Vagina (tissue), 2 donors: Measurements from ENCODE around the gene MYLK.

Experiments used
- POLR2A ChIP-seq, 2 donors: fragments of 450-650 bp; IDR thresholded peaks; one replicate each; pipeline ENCODE4 v1.6.1; 2017; ENCODE audit warnings: antibody characterized with exemption in 2 of 2, mild to moderate bottlenecking in 2 of 2, moderate library complexity in 2 of 2
- POLR2AphosphoS5 ChIP-seq, 2 donors: sonication (generic); formaldehyde crosslinking; IDR thresholded peaks; one replicate each; pipeline ENCODE4 v1.9.0; 2017; ENCODE audit warnings: antibody characterized with exemption in 2 of 2, mild to moderate bottlenecking in 2 of 2, low read depth in 1 of 2; ENCODE audit not compliant: insufficient read depth in 1 of 2
- TF ChIP-seq, protein P1 (sequence below), 3 experiments: fragments of 450-650 bp in 2 of 3; fragments of 200-600 bp in 1 of 3; sonication (generic) in 1 of 3; IDR thresholded peaks; one replicate each; pipeline ENCODE4 v1.5.1; 2017 to 2019; ENCODE audit warnings: antibody characterized with exemption in 3 of 3, mild to moderate bottlenecking in 2 of 3, moderate library complexity in 2 of 3

DNA sequence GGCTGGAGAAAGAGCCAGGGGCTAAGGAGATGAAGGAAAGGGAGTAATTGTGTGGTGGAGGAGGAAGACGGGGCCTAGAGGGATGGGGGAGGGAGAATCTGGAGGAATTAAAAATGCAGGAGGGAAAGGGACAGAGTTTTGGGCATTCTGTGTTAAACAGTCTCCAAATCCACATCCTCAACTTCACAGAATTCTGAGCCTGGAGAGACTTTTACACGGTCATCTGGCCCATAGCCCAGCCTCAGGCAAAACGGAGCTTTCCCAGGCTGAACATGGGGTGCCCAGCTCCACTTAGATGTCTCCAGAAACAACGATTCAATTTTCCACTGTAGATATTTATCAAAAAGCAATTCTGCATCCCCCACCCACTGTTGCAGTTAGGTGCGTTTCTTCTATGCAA, 161.7 kb downstream of the MYLK start:
- no peak for TF ChIP-seq POLR2A (IDR thresholded peaks at IDR 0.05)
- TF ChIP-seq, protein P1, sequence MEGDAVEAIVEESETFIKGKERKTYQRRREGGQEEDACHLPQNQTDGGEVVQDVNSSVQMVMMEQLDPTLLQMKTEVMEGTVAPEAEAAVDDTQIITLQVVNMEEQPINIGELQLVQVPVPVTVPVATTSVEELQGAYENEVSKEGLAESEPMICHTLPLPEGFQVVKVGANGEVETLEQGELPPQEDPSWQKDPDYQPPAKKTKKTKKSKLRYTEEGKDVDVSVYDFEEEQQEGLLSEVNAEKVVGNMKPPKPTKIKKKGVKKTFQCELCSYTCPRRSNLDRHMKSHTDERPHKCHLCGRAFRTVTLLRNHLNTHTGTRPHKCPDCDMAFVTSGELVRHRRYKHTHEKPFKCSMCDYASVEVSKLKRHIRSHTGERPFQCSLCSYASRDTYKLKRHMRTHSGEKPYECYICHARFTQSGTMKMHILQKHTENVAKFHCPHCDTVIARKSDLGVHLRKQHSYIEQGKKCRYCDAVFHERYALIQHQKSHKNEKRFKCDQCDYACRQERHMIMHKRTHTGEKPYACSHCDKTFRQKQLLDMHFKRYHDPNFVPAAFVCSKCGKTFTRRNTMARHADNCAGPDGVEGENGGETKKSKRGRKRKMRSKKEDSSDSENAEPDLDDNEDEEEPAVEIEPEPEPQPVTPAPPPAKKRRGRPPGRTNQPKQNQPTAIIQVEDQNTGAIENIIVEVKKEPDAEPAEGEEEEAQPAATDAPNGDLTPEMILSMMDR (IDR thresholded peaks at IDR 0.05), result no peak
- no peak for TF ChIP-seq POLR2AphosphoS5 (IDR thresholded peaks at IDR 0.05; ENCODE audit: insufficient read depth in 1 of 2, low read depth in 1 of 2)
